Uterus (tissue), 4 donors: ENCODE data around the gene MAVS. TPM values are rescaled to one million over a fixed set of nuclear protein-coding genes. Genes with fewer than 3 reads are reported as not detected.

ENCODE experiments used
- DNase-seq, 2 donors: peaks; one replicate each; pipeline ENCODE4 v3.0.0-alpha.2; 2019 to 2020
- H3K27ac ChIP-seq, 2 donors: fragments of 200-600 bp; sonication (generic); 1 replicate in 1 of 2; 2 replicates in 1 of 2; pipeline ENCODE4 v1.5.1; 2016 to 2018
- H3K27me3 ChIP-seq, 2 donors: fragments of 200-600 bp; sonication (generic); one replicate each; pipeline ENCODE4 v1.5.1; 2018 to 2019; ENCODE audit warnings: control low read depth in 1 of 2
- H3K36me3 ChIP-seq, 2 donors: fragments of 200-600 bp; sonication (generic); one replicate each; pipeline ENCODE4 v1.5.1; 2019; ENCODE audit warnings: control low read depth in 1 of 2
- H3K4me1 ChIP-seq, 2 donors: fragments of 200-600 bp; sonication (generic); one replicate each; pipeline ENCODE4 v1.5.1; 2018 to 2019; ENCODE audit warnings: control low read depth in 1 of 2
- H3K4me3 ChIP-seq, 2 donors: fragments of 200-600 bp; sonication (generic); 1 replicate in 1 of 2; 2 replicates in 1 of 2; pipeline ENCODE4 v1.5.1; 2018 to 2019; ENCODE audit warnings: mild to moderate bottlenecking in 1 of 2
- H3K9me3 ChIP-seq, 2 donors: fragments of 200-600 bp; sonication (generic); one replicate each; pipeline ENCODE4 v1.5.1; 2019; ENCODE audit warnings: control low read depth in 1 of 2
- CTCF ChIP-seq, 4 experiments: fragments of 200-600 bp in 2 of 4; fragments of 450-650 bp in 2 of 4; sonication (generic) in 2 of 4; IDR thresholded peaks; one replicate each; pipeline ENCODE4 v1.5.1; 2016 to 2019; ENCODE audit warnings: antibody characterized with exemption in 4 of 4, mild to moderate bottlenecking in 2 of 4, moderate library complexity in 1 of 4
- POLR2A ChIP-seq, 2 donors: fragments of 450-650 bp; IDR thresholded peaks; one replicate each; pipeline ENCODE4 v1.6.1; 2016; ENCODE audit warnings: antibody characterized with exemption in 2 of 2, mild to moderate bottlenecking in 1 of 2, moderate library complexity in 1 of 2
- intact Hi-C: fragments of 100-400 bp; cut with DNase I; formaldehyde crosslinking; loops from one replicate; pipeline ENCODE4 v1.15.1; 2023; ENCODE audit warnings: low total_unique reads
- total RNA-seq, 4 donors: library from RNA; depleted of rRNA in 3 of 4; stranded (reverse); fragments of >200 nt in 3 of 4; gene quantifications; one replicate each; pipeline versions ENCODE4 v1.1.0 to v1.2.4, GENCODE V29; 2014 to 2023
- donor health status: DM: yes; HTN: yes; CAD: no.

The MAVS gene
- total RNA-seq, 4 donors from 2014 or later = 7.4 to 43.2 (median 13.7) TPM

- Histone ChIP-seq H3K4me3 (no peak overlapping the region), H3K27ac (no peak overlapping the region), H3K9me3 (no peaks in the 10 kb centered on the region), H3K36me3 (no peaks in the 10 kb centered on the region), H3K27me3 (no peaks in the 10 kb centered on the region), H3K4me1 (no peaks in the 10 kb centered on the region)
- DNase-seq = no peak
- intact Hi-C loops = no loop called here
- TF ChIP-seq CTCF (IDR thresholded peaks at IDR 0.05) = no peak
- TF ChIP-seq POLR2A (IDR thresholded peaks at IDR 0.05) = no peak
Measured at GRCh38 chr20:3908667-3909066, 62.0 kb downstream of the MAVS start.

GRCh38 chr20:3909952-3910366 is 63.3 kb downstream of the MAVS start:
- H3K27ac ChIP-seq = no peak overlapping the region
- H3K4me3 ChIP-seq = no peak overlapping the region
- H3K27me3 ChIP-seq = no peaks in the 10 kb centered on the region
- no peaks in the 10 kb centered on the region for H3K4me1 ChIP-seq
- no peaks in the 10 kb centered on the region for H3K36me3 ChIP-seq
- intact Hi-C loops = no loop called here
- DNase-seq = no peak
- H3K9me3 ChIP-seq = no peaks in the 10 kb centered on the region
- TF ChIP-seq POLR2A (IDR thresholded peaks at IDR 0.05) (no peak), CTCF (IDR thresholded peaks at IDR 0.05) (no peak)

- Histone ChIP-seq H3K4me1 (no peaks in the 10 kb centered on the region), H3K27ac (no peak overlapping the region), H3K4me3 (no peak overlapping the region), H3K27me3 (no peaks in the 10 kb centered on the region), H3K36me3 (no peaks in the 10 kb centered on the region), H3K9me3 (no peaks in the 10 kb centered on the region)
- no peak for DNase-seq
- no peak for TF ChIP-seq CTCF (IDR thresholded peaks at IDR 0.05)
- no peak for TF ChIP-seq POLR2A (IDR thresholded peaks at IDR 0.05)
- intact Hi-C loops = no loop called here
Measured at GRCh38 chr20:3910853-3911252, 64.2 kb downstream of the MAVS start.

- Histone ChIP-seq H3K36me3 (no peaks in the 10 kb centered on the region), H3K9me3 (no peaks in the 10 kb centered on the region), H3K4me3 (no peak overlapping the region), H3K27me3 (no peaks in the 10 kb centered on the region), H3K27ac (no peak overlapping the region), H3K4me1 (no peaks in the 10 kb centered on the region)
- intact Hi-C loops = no loop called here
- TF ChIP-seq CTCF (IDR thresholded peaks at IDR 0.05) (no peak), POLR2A (IDR thresholded peaks at IDR 0.05) (no peak)
- DNase-seq = no peak
Measured at GRCh38 chr20:3911956-3912355, 65.3 kb downstream of the MAVS start.

GRCh38 chr20:3914446-3914845 is 67.8 kb downstream of the MAVS start:
- Histone ChIP-seq H3K27ac (no peak overlapping the region), H3K4me1 (no peaks in the 10 kb centered on the region), H3K4me3 (no peak overlapping the region), H3K27me3 (no peaks in the 10 kb centered on the region), H3K36me3 (no peaks in the 10 kb centered on the region), H3K9me3 (no peaks in the 10 kb centered on the region)
- no peak for TF ChIP-seq CTCF (IDR thresholded peaks at IDR 0.05)
- no peak for TF ChIP-seq POLR2A (IDR thresholded peaks at IDR 0.05)
- DNase-seq = no peak
- intact Hi-C loops = no loop called here
